Ecto neural progenitor cell (in vitro differentiated cells): ENCODE data around the gene DDT.
"Not testable (repeated sequence)": the region's sequence is repeated elsewhere in the genome, so short reads cannot be mapped to it uniquely, and the experiment has no call there.

Source experiments
- DNase-seq: peaks from one replicate; pipeline ENCODE4 v3.0.0-alpha.2; 2018; ENCODE audit warnings: low spot score

DDT gene

GRCh38 chr22:23989583-23990244, 15.5 kb upstream of the DDT start:
- DNase-seq, result not testable (repeated sequence)

- DNase-seq, result not testable (repeated sequence)
These were observed 12.4 kb upstream of the DDT start for GRCh38 chr22:23986538-23987178.

DNA sequence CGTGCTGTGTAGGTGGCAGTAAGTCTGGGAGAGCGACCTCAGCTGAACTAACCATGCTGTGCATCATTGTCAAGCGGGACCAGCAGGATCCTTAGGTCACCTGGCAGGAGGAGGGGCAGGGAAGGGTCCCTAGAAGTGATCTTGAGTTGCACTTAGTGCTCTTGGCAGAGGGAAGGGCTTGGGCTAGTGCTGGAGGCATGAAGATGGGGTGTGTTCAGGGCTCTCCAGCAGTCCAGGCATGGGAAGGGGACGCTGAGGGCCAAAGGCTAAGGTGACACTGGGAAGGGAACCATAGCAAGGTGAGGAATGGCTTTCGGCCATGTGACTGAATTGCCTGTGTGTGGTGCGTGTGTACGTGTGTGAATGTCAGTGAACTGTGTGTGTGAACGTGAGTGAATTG, 11.8 kb upstream of the DDT start:
- not testable (repeated sequence) for DNase-seq

DNA sequence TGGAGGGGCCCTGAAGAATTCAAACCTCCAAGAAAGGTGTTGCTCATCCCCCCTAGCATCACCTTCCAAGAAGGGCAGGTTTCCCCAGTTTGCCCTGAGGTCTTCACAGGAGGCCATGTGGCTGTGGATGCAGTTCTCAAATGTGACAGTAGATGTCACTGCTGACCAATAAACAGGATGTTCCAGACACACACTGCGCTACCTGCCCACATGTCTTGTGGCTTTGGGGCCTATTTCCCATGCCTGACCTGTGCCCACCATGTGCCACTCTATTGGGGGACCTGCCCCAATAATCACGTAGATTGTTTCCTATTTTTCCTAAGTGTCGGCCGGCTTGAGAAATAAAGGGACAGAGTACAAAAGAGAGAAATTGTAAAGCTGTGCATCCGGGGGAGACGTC, 10.2 kb upstream of the DDT start:
- DNase-seq, result no peak

DNA sequence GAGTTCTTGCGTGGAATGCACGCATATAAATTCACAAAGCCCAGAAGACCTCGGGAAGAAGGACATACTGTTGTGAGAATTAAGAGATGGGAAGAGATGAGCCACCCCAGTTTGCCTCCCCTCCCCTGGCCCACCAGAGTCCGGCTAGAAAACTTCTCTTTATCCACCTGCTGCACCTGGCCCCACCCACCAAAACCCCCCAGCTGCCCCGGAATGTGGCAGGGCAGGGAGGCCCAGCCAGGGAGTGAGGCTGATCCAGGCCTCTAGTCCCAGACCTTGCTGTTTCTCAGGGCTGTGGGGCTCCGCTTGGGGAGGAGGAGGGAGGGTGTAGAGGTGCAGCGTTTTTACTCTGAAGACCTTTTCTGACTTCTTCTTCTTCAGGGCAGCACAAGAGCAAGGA, 6.3 kb upstream of the DDT start:
- not testable (repeated sequence) for DNase-seq

- not testable (repeated sequence) for DNase-seq
These were observed 5.5 kb upstream of the DDT start, which contains the start of gene GSTT2 for GRCh38 chr22:23979557-23980240. Gene GSTT2 (plus strand): TSS chr22:23980134.

DNA sequence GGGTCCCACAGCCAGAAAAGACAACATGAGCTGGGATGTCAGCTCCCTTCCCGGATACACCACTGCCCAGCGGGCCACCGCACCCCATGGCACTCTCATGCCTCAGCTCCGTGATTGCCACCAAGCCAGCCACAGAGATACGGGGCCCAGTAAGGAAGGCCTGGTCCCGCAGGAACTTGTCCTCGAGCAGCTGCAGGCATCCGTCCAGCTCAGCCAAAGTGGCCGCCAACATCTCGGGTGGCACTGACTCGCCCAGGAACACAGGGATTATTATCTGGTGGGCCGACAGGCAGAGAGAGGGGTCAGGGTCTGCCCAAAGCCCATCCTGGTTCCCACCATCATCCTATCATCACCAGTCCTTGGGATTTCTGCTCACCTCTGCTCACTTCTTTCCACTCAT, 3.1 kb upstream of the DDT start:
- DNase-seq, result not testable (repeated sequence)

DNA sequence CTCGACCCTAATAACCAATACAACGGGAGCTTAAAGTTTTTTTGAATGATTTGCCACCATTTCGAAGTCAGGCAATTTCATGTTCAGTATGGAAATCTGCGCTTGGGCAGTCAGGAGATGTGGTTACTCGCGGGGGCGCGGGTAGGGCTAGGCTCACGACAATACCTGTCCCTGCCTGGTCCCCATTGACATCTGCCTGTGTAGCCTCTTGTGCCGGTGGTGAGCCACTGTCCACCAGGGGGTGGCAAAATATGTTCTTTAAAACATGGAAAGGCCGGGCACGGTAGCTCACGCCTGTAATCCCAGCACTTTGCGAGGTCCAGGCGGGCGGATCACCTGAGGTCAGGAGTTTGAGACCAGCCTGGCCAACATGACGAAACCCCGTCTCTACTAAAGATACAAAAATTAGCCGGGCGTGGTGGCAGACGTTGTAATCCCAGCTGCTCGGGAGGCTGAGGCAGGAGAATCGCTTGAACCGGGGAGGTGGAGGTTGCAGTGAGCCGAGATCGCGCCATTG, 653 bp upstream of the DDT start:
- DNase-seq, result not testable (repeated sequence)

- not testable (repeated sequence) for DNase-seq
These were observed 2.3 kb downstream of the DDT start for GRCh38 chr22:23971927-23972326.

DNA sequence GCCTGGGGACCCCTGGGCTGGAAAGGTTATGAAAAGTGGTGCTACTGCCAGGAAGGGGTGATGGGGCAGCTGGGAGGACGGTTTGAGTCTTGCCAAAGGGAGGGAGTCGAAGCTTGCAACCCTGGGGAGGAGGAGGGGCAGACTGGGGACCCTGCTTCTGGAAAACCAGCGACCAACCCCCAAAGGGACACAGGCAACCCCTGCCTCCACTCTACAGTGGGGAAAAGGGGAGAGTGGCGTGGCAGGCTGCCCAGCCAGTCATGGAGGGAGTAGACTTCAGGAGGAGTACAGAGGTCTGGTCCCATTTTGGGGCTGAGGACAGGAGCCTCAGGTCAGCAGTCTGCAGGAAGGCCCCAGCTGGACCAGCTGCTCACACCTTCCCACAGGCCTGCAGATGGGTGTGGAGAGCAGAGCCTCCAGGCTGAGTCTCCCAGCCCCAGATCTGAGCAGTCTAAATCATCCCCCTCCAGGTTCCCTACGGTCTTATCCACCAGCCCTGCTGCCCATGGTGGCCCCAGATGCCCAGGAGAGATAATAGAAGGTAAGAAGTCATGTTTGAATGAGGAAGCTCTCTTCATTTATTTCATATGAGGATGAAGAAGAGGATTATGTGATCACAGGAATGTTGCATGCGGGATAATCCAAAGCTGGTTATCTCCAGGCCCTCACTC, 3.3 kb downstream of the DDT start:
- DNase-seq, result no peak

- no peak for DNase-seq
These were observed 4.0 kb downstream of the DDT start for GRCh38 chr22:23970201-23970641.

DNA sequence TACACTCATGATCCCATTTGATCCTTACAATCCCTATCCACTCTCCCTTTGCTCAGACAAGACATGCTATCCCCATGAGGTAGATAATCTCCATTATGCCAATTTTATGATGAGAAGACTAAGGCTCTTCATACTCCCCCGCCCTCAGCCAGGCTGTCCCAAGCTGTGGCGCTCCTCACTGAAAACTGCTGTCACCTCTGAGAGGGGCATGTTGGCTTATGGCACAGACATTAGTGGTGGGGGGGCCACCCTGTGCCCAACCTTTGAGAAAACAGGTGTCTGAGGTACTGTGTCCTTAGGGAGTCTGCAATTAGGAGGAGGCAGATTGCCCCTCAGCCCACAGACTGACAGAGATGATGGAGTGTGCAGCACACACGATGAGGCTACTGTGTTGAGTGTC, 5.2 kb downstream of the DDT start:
- no peak for DNase-seq

DNA sequence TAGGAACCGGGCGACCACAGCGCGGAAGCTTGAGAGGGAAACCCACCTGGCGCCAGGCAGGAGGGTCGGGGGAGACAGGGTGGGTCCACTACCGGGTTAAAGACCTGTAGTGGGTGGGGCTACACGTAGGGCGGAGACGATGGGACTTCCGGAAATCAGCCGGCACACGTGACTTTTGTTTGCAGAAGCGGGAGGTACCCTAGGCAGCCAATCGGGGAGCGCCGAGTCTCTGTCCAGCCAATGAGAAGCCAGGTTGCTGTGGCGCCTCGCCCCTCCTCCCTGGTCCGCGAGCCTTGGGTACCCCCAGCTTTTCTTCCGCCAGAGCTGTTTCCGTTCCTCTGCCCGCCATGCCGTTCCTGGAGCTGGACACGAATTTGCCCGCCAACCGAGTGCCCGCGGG, 7.7 kb downstream of the DDT start, which contains the start of gene DDTL:
DDTL (plus strand) TSS at position 321 of the 400 bp plus-strand sequence; CDS start at position 348, 27 bp downstream.
- not testable (repeated sequence) for DNase-seq

DNA sequence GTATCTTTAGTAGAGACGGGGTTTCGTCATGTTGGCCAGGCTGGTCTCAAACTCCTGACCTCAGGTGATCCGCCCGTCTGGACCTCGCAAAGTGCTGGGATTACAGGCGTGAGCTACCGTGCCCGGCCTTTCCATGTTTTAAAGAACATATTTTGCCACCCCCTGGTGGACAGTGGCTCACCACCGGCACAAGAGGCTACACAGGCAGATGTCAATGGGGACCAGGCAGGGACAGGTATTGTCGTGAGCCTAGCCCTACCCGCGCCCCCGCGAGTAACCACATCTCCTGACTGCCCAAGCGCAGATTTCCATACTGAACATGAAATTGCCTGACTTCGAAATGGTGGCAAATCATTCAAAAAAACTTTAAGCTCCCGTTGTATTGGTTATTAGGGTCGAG, 8.1 kb downstream of the DDT start:
- not testable (repeated sequence) for DNase-seq

- DNase-seq, result not testable (repeated sequence)
These were observed 13.0 kb downstream of the DDT start, which contains the start of gene GSTT2B for GRCh38 chr22:23961084-23961771. Gene GSTT2B (minus strand): TSS chr22:23961195. CDS start chr22:23961131, 64 bp downstream.

DNA sequence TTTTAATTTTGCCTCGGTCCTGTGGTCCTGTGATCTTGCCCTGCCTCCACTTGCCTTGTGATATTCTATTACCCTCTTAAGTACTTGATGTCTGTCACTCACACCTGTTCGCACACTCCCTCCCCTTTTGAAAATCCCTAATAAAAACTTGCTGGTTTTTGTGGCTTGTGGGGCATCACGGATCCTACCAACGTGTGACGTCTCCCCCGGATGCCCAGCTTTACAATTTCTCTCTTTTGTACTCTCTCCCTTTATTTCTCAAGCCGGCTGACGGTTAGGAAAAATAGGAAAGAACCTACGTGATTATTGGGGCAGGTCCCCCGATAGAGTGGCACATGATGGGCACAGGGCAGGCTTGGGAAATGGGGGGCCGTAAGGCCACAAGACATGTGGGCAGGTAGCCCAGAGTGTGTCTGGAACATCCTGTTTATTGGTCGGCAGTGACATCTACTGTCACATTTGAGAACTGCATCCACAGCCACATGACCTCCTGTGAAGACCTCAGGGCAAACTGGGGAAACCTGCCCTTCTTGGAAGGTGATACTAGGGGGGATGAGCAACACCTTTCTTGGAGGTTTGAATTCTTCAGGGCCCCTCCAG, 17.8 kb downstream of the DDT start:
- DNase-seq, result peak; percentile 77

- DNase-seq, result not testable (repeated sequence)
These were observed 18.4 kb downstream of the DDT start for GRCh38 chr22:23955886-23956285.

GRCh38 chr22:23954991-23955305, 19.3 kb downstream of the DDT start:
- not testable (repeated sequence) for DNase-seq

DNA sequence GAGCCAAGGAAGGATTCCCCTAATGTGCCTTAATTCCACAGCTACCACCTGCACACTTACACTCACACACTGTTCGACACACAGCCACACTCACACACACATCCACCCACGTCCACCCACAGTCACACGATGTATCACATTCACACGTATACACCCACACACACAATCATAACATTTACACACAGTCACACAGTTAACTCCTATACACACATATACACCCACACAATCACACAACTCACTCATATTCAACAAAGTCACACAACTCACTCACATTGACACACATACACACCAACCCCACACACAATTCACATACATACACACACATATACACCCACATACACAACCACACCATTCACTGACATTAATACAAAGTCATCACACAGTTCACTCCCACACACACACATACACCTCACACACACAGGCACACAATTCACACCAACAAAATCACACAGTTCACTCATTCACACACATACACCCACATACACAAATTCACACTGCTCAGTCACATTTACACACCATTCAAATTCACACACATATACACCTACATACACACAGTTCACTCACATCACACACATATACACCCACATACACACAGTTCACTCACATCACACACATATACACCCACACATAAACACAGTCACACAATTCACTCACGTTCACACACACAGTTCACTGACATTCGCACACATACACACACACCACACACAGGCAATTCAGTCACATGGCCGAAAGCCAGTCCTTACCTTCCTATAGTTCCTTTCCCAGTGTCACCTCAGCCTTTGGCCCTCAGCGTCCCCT, 19.8 kb downstream of the DDT start:
- DNase-seq, result not testable (repeated sequence)

- not testable (repeated sequence) for DNase-seq
These were observed 20.8 kb downstream of the DDT start for GRCh38 chr22:23953485-23953884.
